HT1080 (cell line): Measurements from ENCODE around the gene CGREF1. TPM values are rescaled to one million over a fixed set of nuclear protein-coding genes. Genes with fewer than 3 reads are reported as not detected.

Source experiments
- DNase-seq: peaks from one replicate; pipeline ENCODE4 v3.0.0-alpha.2; 2015; ENCODE audit warnings: low read depth
- total RNA-seq: library from RNA; depleted of rRNA; stranded (reverse); fragments of >200 nt; shearing (Covaris generic); gene quantifications from 2 replicates; pipeline ENCODE4 v1.2.3, GENCODE V29; 2014; rRNA removed

CGREF1 gene
- total RNA-seq, 1 experiment from 2014 or later: 0.26 TPM

GRCh38 chr2:27050996-27051901 is 67.7 kb downstream of the CGREF1 start, which contains the start of gene AGBL5:
Gene AGBL5 (plus strand): TSS chr2:27051668. CDS start chr2:27052959, 1,291 bp downstream.
- DNase-seq: peak; percentile 94

Other genes with a start within 250 kb of the CGREF1 start
- gene MAPRE3, start 148.5 kb downstream of the CGREF1 start, total RNA-seq: 2.8 and 5.4 TPM in 2 replicates
- 34.1 and 46.9 TPM in 2 replicates for gene TMEM214, start 86.2 kb downstream of the CGREF1 start, total RNA-seq
- 20.6 and 26.6 TPM in 2 replicates for gene AGBL5, start 67.5 kb downstream of the CGREF1 start, total RNA-seq
- 249 and 313 TPM in 2 replicates for gene OST4, start 47.5 kb downstream of the CGREF1 start, total RNA-seq
- 0.45 and 1.1 TPM in 2 replicates for gene EMILIN1, start 40.5 kb downstream of the CGREF1 start, total RNA-seq
- 5.7 and 5.9 TPM in 2 replicates for gene KHK, start 32.4 kb downstream of the CGREF1 start, total RNA-seq
- gene ABHD1, start 4.7 kb upstream of the CGREF1 start, total RNA-seq: not detected in 2 replicates
- 66.4 and 75.8 TPM in 2 replicates for gene PREB, start 15.5 kb upstream of the CGREF1 start, total RNA-seq
- gene PRR30, start 20.3 kb upstream of the CGREF1 start, total RNA-seq: not detected in 2 replicates
- gene TCF23, start 29.9 kb upstream of the CGREF1 start, total RNA-seq: not detected in 2 replicates
- 124 and 132 TPM in 2 replicates for gene ATRAID, start 92.9 kb upstream of the CGREF1 start, total RNA-seq
- gene SLC5A6, start 93.1 kb upstream of the CGREF1 start, total RNA-seq: 77.9 and 82.0 TPM in 2 replicates
- 52.9 and 54.0 TPM in 2 replicates for gene CAD, start 98.2 kb upstream of the CGREF1 start, total RNA-seq
- gene SLC30A3, start 143.9 kb upstream of the CGREF1 start, total RNA-seq: 5.0 and 13.5 TPM in 2 replicates
- not detected in 2 replicates for gene DNAJC5G, start 156.3 kb upstream of the CGREF1 start, total RNA-seq
- gene TRIM54, start 163.3 kb upstream of the CGREF1 start, total RNA-seq: 0.13 and 1.2 TPM in 2 replicates
- gene UCN, start 189.3 kb upstream of the CGREF1 start, total RNA-seq: 9.3 and 12.6 TPM in 2 replicates
- 80.7 and 81.5 TPM in 2 replicates for gene MPV17, start 204.0 kb upstream of the CGREF1 start, total RNA-seq
- gene GTF3C2, start 237.6 kb upstream of the CGREF1 start, total RNA-seq: 52.9 and 72.5 TPM in 2 replicates